ENCODE data around the gene FGFRL1. TPM values are rescaled to one million over a fixed set of nuclear protein-coding genes. Genes with fewer than 3 reads are reported as not detected.

The FGFRL1 gene
- polyA plus RNA-seq, 1 donor (not counting 4 experiments of a cell fraction or from before 2014, with no cell fraction given): 2.8 TPM

GRCh38 chr4:1028574-1029220 is 17.3 kb downstream of the FGFRL1 start:
- peaks cover 3% of the 10 kb centered on the region for H4K20me1 ChIP-seq (ENCODE audit: control insufficient read depth, extremely low read depth, insufficient read depth, low read length)
- H3K4me3 ChIP-seq (ENCODE audit: control insufficient read depth in 2 of 3, extremely low read depth in 1 of 3, insufficient read depth in 2 of 3, low read depth in 1 of 3, low read length in 3 of 3): no peak overlapping the region
- peaks cover 3% of the 10 kb centered on the region for H3K4me1 ChIP-seq (ENCODE audit: control insufficient read depth, extremely low read depth, insufficient read depth, low read length)
- H3K27ac ChIP-seq (ENCODE audit: control insufficient read depth, insufficient read depth, low read length): no peak overlapping the region
- no peaks in the 10 kb centered on the region for H3K9me3 ChIP-seq (ENCODE audit: control insufficient read depth, low read depth, low read length)
- dilution Hi-C loops (cut with MboI; ENCODE audit: extremely low pct_ligation_motif_present, low sequenced_read_pairs): no loop called here
- DNase-seq (ENCODE audit: low read depth, low spot score) (no peak), FAIRE-seq (no peak)
- no peaks in the 10 kb centered on the region for H3K79me2 ChIP-seq (ENCODE audit: control insufficient read depth, insufficient read depth, low read length)
- H3K4me2 ChIP-seq (ENCODE audit: control insufficient read depth, extremely low read depth, insufficient read depth, low read depth, low read length): no peak overlapping the region
- peaks cover 0 to 4% of the 10 kb centered on the region in 2 experiments for H3K36me3 ChIP-seq (ENCODE audit: control insufficient read depth in 2 of 2, extremely low read depth in 1 of 2, insufficient read depth in 2 of 2, low read length in 2 of 2)
- no peak for TF ChIP-seq CTCF (optimal IDR thresholded peaks at IDR 0.05 in 1 of 3, IDR thresholded peaks at IDR 0.05 in 1 of 3, conservative IDR thresholded peaks at IDR 0.05 in 1 of 3; ENCODE audit: extremely low read depth in 1 of 3, insufficient read depth in 2 of 3, low read length in 3 of 3)
- H2AFZ ChIP-seq (ENCODE audit: control insufficient read depth, low read length): no peak overlapping the region
- no peaks in the 10 kb centered on the region for H3K9me1 ChIP-seq (ENCODE audit: control insufficient read depth, extremely low read depth, insufficient read depth, low read length)
- H3K27me3 ChIP-seq (ENCODE audit: control insufficient read depth, extremely low read depth, insufficient read depth, low read length): peaks cover 35% of the 10 kb centered on the region
- no peak overlapping the region for H3K9ac ChIP-seq (ENCODE audit: control insufficient read depth, extremely low read depth, insufficient read depth, low read length)

GRCh38 chr4:1029529-1029928 is 18.1 kb downstream of the FGFRL1 start:
- H3K79me2 ChIP-seq (ENCODE audit: control insufficient read depth, insufficient read depth, low read length): no peaks in the 10 kb centered on the region
- H3K4me1 ChIP-seq (ENCODE audit: control insufficient read depth, extremely low read depth, insufficient read depth, low read length): peaks cover 3% of the 10 kb centered on the region

More at GRCh38 chr4:1029529-1029928, 18.1 kb downstream of the FGFRL1 start:
- Histone ChIP-seq H4K20me1 (ENCODE audit: control insufficient read depth, extremely low read depth, insufficient read depth, low read length) (peaks cover 3% of the 10 kb centered on the region), H3K4me2 (ENCODE audit: control insufficient read depth, extremely low read depth, insufficient read depth, low read depth, low read length) (no peak overlapping the region), H2AFZ (ENCODE audit: control insufficient read depth, low read length) (no peak overlapping the region), H3K9ac (ENCODE audit: control insufficient read depth, extremely low read depth, insufficient read depth, low read length) (no peak overlapping the region), H3K36me3 (ENCODE audit: control insufficient read depth in 2 of 2, extremely low read depth in 1 of 2, insufficient read depth in 2 of 2, low read length in 2 of 2) (peaks cover 0 to 4% of the 10 kb centered on the region in 2 experiments), H3K4me3 (ENCODE audit: control insufficient read depth in 2 of 3, extremely low read depth in 1 of 3, insufficient read depth in 2 of 3, low read depth in 1 of 3, low read length in 3 of 3) (no peak overlapping the region), H3K9me3 (ENCODE audit: control insufficient read depth, low read depth, low read length) (no peaks in the 10 kb centered on the region), H3K27ac (ENCODE audit: control insufficient read depth, insufficient read depth, low read length) (no peak overlapping the region), H3K9me1 (ENCODE audit: control insufficient read depth, extremely low read depth, insufficient read depth, low read length) (no peaks in the 10 kb centered on the region), H3K27me3 (ENCODE audit: control insufficient read depth, extremely low read depth, insufficient read depth, low read length) (peaks cover 43% of the 10 kb centered on the region)
- DNase-seq (ENCODE audit: low read depth, low spot score) (no peak), FAIRE-seq (no peak)
- TF ChIP-seq EZH2 (IDR thresholded peaks at IDR 0.05; ENCODE audit: low read length) (no peak), CTCF (optimal IDR thresholded peaks at IDR 0.05 in 1 of 3, IDR thresholded peaks at IDR 0.05 in 1 of 3, conservative IDR thresholded peaks at IDR 0.05 in 1 of 3; ENCODE audit: extremely low read depth in 1 of 3, insufficient read depth in 2 of 3, low read length in 3 of 3) (no peak)
- dilution Hi-C loops (cut with MboI; ENCODE audit: extremely low pct_ligation_motif_present, low sequenced_read_pairs): no loop called here

Measured in keratinocyte (primary cell).